Measurements from ENCODE around the gene LPCAT3.

DNA sequence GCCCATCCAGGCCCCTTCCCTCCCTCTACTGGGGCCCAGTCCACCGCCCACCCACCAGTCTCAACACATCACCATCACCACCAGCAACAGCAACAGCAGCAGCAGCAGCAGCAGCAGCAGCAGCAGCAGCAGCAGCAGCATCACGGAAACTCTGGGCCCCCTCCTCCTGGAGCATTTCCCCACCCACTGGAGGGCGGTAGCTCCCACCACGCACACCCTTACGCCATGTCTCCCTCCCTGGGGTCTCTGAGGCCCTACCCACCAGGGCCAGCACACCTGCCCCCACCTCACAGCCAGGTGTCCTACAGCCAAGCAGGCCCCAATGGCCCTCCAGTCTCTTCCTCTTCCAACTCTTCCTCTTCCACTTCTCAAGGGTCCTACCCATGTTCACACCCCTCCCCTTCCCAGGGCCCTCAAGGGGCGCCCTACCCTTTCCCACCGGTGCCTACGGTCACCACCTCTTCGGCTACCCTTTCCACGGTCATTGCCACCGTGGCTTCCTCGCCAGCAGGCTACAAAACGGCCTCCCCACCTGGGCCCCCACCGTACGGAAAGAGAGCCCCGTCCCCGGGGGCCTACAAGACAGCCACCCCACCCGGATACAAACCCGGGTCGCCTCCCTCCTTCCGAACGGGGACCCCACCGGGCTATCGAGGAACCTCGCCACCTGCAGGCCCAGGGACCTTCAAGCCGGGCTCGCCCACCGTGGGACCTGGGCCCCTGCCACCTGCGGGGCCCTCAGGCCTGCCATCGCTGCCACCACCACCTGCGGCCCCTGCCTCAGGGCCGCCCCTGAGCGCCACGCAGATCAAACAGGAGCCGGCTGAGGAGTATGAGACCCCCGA, 81.4 kb downstream of the LPCAT3 start:
- TF ChIP-seq SMC3 (IDR thresholded peaks at IDR 0.05) = no peak
- TF ChIP-seq MYC (IDR thresholded peaks at IDR 0.05; ENCODE audit: borderline replicate concordance, low read length) = no peak
- TF ChIP-seq, protein P1, sequence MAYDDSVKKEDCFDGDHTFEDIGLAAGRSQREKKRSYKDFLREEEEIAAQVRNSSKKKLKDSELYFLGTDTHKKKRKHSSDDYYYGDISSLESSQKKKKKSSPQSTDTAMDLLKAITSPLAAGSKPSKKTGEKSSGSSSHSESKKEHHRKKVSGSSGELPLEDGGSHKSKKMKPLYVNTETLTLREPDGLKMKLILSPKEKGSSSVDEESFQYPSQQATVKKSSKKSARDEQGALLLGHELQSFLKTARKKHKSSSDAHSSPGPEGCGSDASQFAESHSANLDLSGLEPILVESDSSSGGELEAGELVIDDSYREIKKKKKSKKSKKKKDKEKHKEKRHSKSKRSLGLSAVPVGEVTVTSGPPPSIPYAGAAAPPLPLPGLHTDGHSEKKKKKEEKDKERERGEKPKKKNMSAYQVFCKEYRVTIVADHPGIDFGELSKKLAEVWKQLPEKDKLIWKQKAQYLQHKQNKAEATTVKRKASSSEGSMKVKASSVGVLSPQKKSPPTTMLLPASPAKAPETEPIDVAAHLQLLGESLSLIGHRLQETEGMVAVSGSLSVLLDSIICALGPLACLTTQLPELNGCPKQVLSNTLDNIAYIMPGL (CRISPR knock-in tag; IDR thresholded peaks at IDR 0.05; ENCODE audit: borderline replicate concordance) = no peak
- no peak for TF ChIP-seq NPAS2 (CRISPR knock-in tag; IDR thresholded peaks at IDR 0.05; ENCODE audit: borderline replicate concordance)
- TF ChIP-seq, protein P2, sequence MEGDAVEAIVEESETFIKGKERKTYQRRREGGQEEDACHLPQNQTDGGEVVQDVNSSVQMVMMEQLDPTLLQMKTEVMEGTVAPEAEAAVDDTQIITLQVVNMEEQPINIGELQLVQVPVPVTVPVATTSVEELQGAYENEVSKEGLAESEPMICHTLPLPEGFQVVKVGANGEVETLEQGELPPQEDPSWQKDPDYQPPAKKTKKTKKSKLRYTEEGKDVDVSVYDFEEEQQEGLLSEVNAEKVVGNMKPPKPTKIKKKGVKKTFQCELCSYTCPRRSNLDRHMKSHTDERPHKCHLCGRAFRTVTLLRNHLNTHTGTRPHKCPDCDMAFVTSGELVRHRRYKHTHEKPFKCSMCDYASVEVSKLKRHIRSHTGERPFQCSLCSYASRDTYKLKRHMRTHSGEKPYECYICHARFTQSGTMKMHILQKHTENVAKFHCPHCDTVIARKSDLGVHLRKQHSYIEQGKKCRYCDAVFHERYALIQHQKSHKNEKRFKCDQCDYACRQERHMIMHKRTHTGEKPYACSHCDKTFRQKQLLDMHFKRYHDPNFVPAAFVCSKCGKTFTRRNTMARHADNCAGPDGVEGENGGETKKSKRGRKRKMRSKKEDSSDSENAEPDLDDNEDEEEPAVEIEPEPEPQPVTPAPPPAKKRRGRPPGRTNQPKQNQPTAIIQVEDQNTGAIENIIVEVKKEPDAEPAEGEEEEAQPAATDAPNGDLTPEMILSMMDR (IDR thresholded peaks at IDR 0.05) = no peak
- no peak for TF ChIP-seq RCOR1 (IDR thresholded peaks at IDR 0.05; ENCODE audit: low read depth, low read length)
- no peak for TF ChIP-seq KDM1A (IDR thresholded peaks at IDR 0.05; ENCODE audit: low read depth)
- no peak for TF ChIP-seq RNF2 (IDR thresholded peaks at IDR 0.05; ENCODE audit: borderline replicate concordance, low read depth)
